Tibial artery (tissue), 4 donors: ENCODE data around the gene SYNGR2.

Source experiments
- DNase-seq, 2 donors: peaks; one replicate each; pipeline ENCODE4 v3.0.0-alpha.2; 2019
- H3K27ac ChIP-seq, 2 donors: fragments of 200-600 bp; sonication (generic) in 1 of 2; 1 replicate in 1 of 2; 2 replicates in 1 of 2; pipeline ENCODE4 v1.5.1; 2018 to 2019; ENCODE audit warnings: mild to moderate bottlenecking in 1 of 2
- H3K27me3 ChIP-seq, 2 donors: fragments of 200-600 bp; sonication (generic) in 1 of 2; one replicate each; pipeline versions ENCODE4 v1.5.1 to v1.6.0; 2016 to 2019
- H3K36me3 ChIP-seq, 3 donors: fragments of 200-600 bp; sonication (generic) in 2 of 3; one replicate each; pipeline ENCODE4 v1.5.1; 2016 to 2019; ENCODE audit warnings: mild to moderate bottlenecking in 2 of 3
- H3K4me1 ChIP-seq, 4 donors: fragments of 200-600 bp; sonication (generic) in 2 of 4; 1 replicate in 3 of 4; 2 replicates in 1 of 4; pipeline ENCODE4 v1.5.1; 2016 to 2019
- H3K4me3 ChIP-seq, 2 donors: fragments of 200-600 bp; sonication (generic) in 1 of 2; 1 replicate in 1 of 2; 2 replicates in 1 of 2; pipeline ENCODE4 v1.5.1; 2018 to 2019; ENCODE audit warnings: mild to moderate bottlenecking in 2 of 2
- H3K9me3 ChIP-seq, 3 donors: fragments of 200-600 bp; sonication (generic) in 1 of 3; one replicate each; pipeline ENCODE4 v1.5.1; 2016 to 2019
- intact Hi-C: fragments of 100-400 bp; cut with DNase I; formaldehyde crosslinking; loops from one replicate; pipeline ENCODE4 v1.15.0; 2023; ENCODE audit warnings: low total_unique reads
- TF ChIP-seq, protein P1 (sequence below), 2 experiments: fragments of 200-600 bp in 1 of 2; fragments of 450-650 bp in 1 of 2; IDR thresholded peaks; one replicate each; pipeline ENCODE4 v1.5.1; 2017 to 2019; ENCODE audit warnings: antibody characterized with exemption in 2 of 2, mild to moderate bottlenecking in 1 of 2, moderate library complexity in 1 of 2

The SYNGR2 gene

GRCh38 chr17:78133971-78134898 is 34.1 kb upstream of the SYNGR2 start:
- Histone ChIP-seq H3K4me1 (peaks cover 0 to 25% (median 17%) of the 10 kb centered on the region in 4 donors), H3K36me3 (no peaks in the 10 kb centered on the region), H3K4me3 (no peak overlapping the region), H3K9me3 (no peaks in the 10 kb centered on the region), H3K27ac (no peak overlapping the region), H3K27me3 (peaks cover 0 to 49% of the 10 kb centered on the region in 2 donors)
- DNase-seq: no peak
- TF ChIP-seq, protein P1, sequence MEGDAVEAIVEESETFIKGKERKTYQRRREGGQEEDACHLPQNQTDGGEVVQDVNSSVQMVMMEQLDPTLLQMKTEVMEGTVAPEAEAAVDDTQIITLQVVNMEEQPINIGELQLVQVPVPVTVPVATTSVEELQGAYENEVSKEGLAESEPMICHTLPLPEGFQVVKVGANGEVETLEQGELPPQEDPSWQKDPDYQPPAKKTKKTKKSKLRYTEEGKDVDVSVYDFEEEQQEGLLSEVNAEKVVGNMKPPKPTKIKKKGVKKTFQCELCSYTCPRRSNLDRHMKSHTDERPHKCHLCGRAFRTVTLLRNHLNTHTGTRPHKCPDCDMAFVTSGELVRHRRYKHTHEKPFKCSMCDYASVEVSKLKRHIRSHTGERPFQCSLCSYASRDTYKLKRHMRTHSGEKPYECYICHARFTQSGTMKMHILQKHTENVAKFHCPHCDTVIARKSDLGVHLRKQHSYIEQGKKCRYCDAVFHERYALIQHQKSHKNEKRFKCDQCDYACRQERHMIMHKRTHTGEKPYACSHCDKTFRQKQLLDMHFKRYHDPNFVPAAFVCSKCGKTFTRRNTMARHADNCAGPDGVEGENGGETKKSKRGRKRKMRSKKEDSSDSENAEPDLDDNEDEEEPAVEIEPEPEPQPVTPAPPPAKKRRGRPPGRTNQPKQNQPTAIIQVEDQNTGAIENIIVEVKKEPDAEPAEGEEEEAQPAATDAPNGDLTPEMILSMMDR (IDR thresholded peaks at IDR 0.05): no peak
- intact Hi-C loops: no loop called here

DNA sequence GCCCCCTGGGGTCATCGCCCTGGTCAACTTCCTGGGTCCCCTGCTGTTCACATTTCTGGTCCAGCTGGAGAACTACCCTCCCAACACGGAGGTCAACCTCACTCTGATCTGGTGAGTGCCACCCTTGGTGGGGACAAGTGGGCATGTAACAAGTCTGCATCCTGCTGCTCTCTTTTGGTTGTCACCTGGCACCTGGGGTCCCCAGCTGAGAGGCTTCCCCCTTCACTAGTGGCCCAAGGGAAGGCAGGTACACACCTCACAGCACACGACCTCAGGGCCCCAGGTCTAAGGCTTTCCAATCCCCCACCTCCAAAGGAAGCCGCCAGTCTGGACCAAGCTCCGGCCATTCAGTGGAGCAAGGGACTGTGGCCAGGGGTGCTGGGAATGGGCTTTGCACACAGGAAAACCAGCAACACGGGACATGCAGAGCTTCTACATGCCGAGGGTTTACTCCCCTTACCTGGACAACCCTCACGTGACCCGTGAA is 33.4 kb upstream of the SYNGR2 start:
- no peak for DNase-seq
- Histone ChIP-seq H3K4me1 (peaks cover 0 to 25% (median 15%) of the 10 kb centered on the region in 4 donors), H3K27ac (no peak overlapping the region), H3K9me3 (no peaks in the 10 kb centered on the region), H3K36me3 (no peaks in the 10 kb centered on the region), H3K27me3 (peaks cover 0 to 42% of the 10 kb centered on the region in 2 donors), H3K4me3 (no peak overlapping the region)
- intact Hi-C loops: no loop called here
- TF ChIP-seq, protein P1 (IDR thresholded peaks at IDR 0.05): no peak

DNA sequence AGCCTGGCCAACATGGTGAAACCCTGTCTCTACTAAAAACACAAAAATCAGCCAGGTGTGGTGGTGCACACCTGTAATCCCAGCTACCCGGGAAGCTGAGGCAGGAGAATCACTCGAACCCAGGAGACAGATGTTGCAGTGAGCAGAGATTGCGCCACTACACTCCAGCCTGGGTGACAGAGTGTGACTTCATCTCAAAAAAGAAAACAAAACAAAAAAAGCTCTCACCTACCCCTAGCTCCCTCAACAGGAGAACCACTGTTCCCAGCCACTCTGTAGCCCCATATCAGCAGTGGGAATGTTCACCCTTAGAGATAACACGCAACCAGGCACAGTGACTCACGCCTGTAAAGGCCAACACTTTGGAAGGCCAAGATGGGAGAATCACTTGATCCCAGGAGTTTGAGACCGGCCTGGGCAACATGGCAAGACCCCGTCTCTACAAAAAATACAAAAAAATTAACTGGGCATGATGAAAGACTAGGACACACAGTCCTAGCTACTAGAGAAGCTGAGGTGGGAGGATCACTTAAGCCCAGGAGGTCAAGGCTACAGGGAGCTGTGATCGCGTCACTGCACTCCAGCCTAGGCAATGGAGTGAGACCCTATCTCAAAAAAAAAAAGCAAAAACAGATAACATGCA is 32.4 kb upstream of the SYNGR2 start:
- no peaks in the 10 kb centered on the region for H3K9me3 ChIP-seq
- no peak for DNase-seq
- TF ChIP-seq, protein P1 (IDR thresholded peaks at IDR 0.05): no peak
- H3K4me1 ChIP-seq: peaks cover 0 to 28% (median 23%) of the 10 kb centered on the region in 4 donors
- H3K27me3 ChIP-seq: peaks cover 0 to 34% of the 10 kb centered on the region in 2 donors
- no peaks in the 10 kb centered on the region for H3K36me3 ChIP-seq
- H3K27ac ChIP-seq: no peak overlapping the region
- H3K4me3 ChIP-seq: no peak overlapping the region
- intact Hi-C loops: no loop called here

DNA sequence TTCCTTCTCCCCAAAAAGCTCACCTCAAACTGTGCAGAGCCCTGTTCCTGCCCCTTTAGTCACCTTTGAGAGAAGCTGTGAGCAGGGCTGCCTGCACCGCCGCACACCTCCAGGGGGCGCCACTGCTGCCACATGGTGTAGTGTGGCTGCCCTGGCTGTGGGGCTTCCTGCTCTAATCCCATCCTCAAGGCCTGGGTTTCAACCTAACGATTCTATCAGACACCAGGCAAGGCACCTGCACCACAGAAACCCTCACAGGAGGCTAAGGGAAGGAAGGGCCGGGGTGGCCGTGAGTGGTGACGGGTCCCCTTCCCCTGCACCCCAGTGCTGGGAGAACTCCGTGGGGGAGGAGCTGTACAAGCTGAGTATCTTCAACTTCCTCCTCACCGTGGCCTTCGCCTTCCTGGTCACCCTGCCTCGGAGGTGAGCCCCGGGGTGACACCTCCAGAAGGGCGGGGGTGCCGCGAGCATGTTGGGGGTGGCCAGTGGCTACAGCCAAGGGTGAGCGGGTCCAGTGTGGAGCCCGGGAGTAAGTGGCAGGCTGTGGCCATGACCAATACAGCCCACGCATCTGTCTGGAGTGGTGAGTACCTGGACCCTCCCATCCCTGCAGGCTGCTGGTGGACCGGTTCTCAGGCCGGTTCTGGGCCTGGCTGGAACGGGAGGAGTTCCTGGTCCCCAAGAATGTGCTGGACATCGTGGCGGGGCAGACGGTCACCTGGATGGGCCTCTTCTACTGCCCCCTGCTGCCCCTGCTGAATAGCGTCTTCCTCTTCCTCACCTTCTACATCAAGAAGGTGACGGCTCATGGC is 30.8 kb upstream of the SYNGR2 start:
- no peaks in the 10 kb centered on the region for H3K9me3 ChIP-seq
- peaks cover 0 to 12% (median 9%) of the 10 kb centered on the region in 4 donors for H3K4me1 ChIP-seq
- H3K4me3 ChIP-seq: no peak overlapping the region
- intact Hi-C loops: no loop called here
- no peaks in the 10 kb centered on the region for H3K36me3 ChIP-seq
- H3K27me3 ChIP-seq: peaks cover 0 to 32% of the 10 kb centered on the region in 2 donors
- DNase-seq: no peak
- TF ChIP-seq, protein P1 (IDR thresholded peaks at IDR 0.05): no peak
- H3K27ac ChIP-seq: no peak overlapping the region
